Mesenchymal stem cell (in vitro differentiated cells and primary cell): Measurements from ENCODE around the gene ZBTB25.

Experiments used
- DNase-seq: peaks from one replicate; pipeline ENCODE4 v3.0.0-alpha.2; 2013
- H2AFZ ChIP-seq: one replicate; pipeline ENCODE4 v1.6.1; 2013; ENCODE audit warnings: low read depth, mild to moderate bottlenecking, control low read depth, inconsistent platforms, low read length, moderate library complexity
- H2AK5ac ChIP-seq: 2 replicates; pipeline ENCODE4 v1.6.1; 2013; ENCODE audit warnings: low read length, moderate library complexity, mild to moderate bottlenecking, inconsistent platforms; ENCODE audit not compliant: severe bottlenecking
- H2BK120ac ChIP-seq: one replicate; pipeline ENCODE4 v1.6.1; 2013; ENCODE audit warnings: low read depth, mild to moderate bottlenecking, inconsistent platforms, low read length, moderate library complexity
- H2BK12ac ChIP-seq, 2 experiments: one replicate each; pipeline ENCODE4 v1.6.1; 2013; ENCODE audit warnings: inconsistent platforms in 2 of 2, low read length in 2 of 2, mild to moderate bottlenecking in 2 of 2, moderate library complexity in 2 of 2, control low read depth in 1 of 2
- H2BK15ac ChIP-seq: one replicate; pipeline ENCODE4 v1.6.1; 2013; ENCODE audit warnings: mild to moderate bottlenecking, low read depth, inconsistent platforms; ENCODE audit not compliant: poor library complexity, severe bottlenecking
- H2BK5ac ChIP-seq: 2 replicates; pipeline ENCODE4 v1.6.1; 2013; ENCODE audit warnings: low read depth, mild to moderate bottlenecking, low read length, control low read depth, inconsistent platforms; ENCODE audit not compliant: poor library complexity, severe bottlenecking
- H3K14ac ChIP-seq, 2 experiments: one replicate each; pipeline ENCODE4 v1.6.1; 2013; ENCODE audit warnings: inconsistent platforms in 2 of 2, low read length in 2 of 2, control low read depth in 1 of 2, mild to moderate bottlenecking in 1 of 2, moderate library complexity in 1 of 2
- H3K18ac ChIP-seq, 2 experiments: one replicate each; pipeline ENCODE4 v1.6.1; 2013; ENCODE audit warnings: inconsistent platforms in 2 of 2, low read length in 2 of 2, control low read depth in 1 of 2, low read depth in 1 of 2, mild to moderate bottlenecking in 1 of 2
- H3K23ac ChIP-seq, 2 experiments: one replicate each; pipeline ENCODE4 v1.6.1; 2013; ENCODE audit warnings: inconsistent platforms in 2 of 2, low read length in 2 of 2, mild to moderate bottlenecking in 2 of 2, moderate library complexity in 2 of 2, control low read depth in 1 of 2
- H3K27ac ChIP-seq: 2 replicates; pipeline ENCODE4 v1.5.1; 2013; ENCODE audit warnings: mild to moderate bottlenecking, moderate library complexity, low read length, control low read depth, inconsistent platforms; ENCODE audit not compliant: poor library complexity, severe bottlenecking
- H3K27me3 ChIP-seq, 2 experiments: 2 replicates each; pipeline versions ENCODE4 v1.6.1 to v1.7.0; 2013; ENCODE audit warnings: low read length in 2 of 2, mild to moderate bottlenecking in 2 of 2, moderate library complexity in 2 of 2, control low read depth in 1 of 2, inconsistent platforms in 1 of 2; ENCODE audit not compliant: control insufficient read depth in 1 of 2, insufficient read depth in 1 of 2
- H3K36me3 ChIP-seq, 2 experiments: 2 replicates each; pipeline versions ENCODE4 v1.6.1 to v1.7.0; 2013; ENCODE audit warnings: low read length in 2 of 2, control low read depth in 1 of 2, inconsistent platforms in 1 of 2, low read depth in 1 of 2, mild to moderate bottlenecking in 1 of 2; ENCODE audit not compliant: insufficient read depth in 2 of 2, control insufficient read depth in 1 of 2
- H3K4ac ChIP-seq, 2 experiments: one replicate each; pipeline ENCODE4 v1.6.1; 2013; ENCODE audit warnings: inconsistent platforms in 2 of 2, low read length in 2 of 2, mild to moderate bottlenecking in 2 of 2, moderate library complexity in 2 of 2, control low read depth in 1 of 2, low read depth in 1 of 2
- H3K4me1 ChIP-seq: 2 replicates; pipeline ENCODE4 v1.6.1; 2013; ENCODE audit warnings: low read depth, low read length, control low read depth; ENCODE audit not compliant: control insufficient read depth, insufficient read depth
- H3K4me2 ChIP-seq: 2 replicates; pipeline ENCODE4 v1.6.1; 2013; ENCODE audit warnings: low read length, mild to moderate bottlenecking, inconsistent platforms; ENCODE audit not compliant: poor library complexity, severe bottlenecking
- H3K4me3 ChIP-seq, 2 experiments: 2 replicates each; pipeline versions ENCODE4 v1.5.1 to v1.7.0; 2013; ENCODE audit warnings: low read length in 2 of 2, mild to moderate bottlenecking in 2 of 2, control low read depth in 1 of 2, low read depth in 1 of 2; ENCODE audit not compliant: insufficient read depth in 1 of 2
- H3K79me1 ChIP-seq: replicated peaks from 2 replicates; pipeline ENCODE4 v1.6.1; 2013; ENCODE audit warnings: mild to moderate bottlenecking, control low read depth, low read length, inconsistent platforms; ENCODE audit not compliant: poor library complexity, severe bottlenecking
- H3K9ac ChIP-seq: 2 replicates; pipeline ENCODE4 v1.7.0; 2013; ENCODE audit warnings: mild to moderate bottlenecking, low read length, moderate library complexity
- H3K9me3 ChIP-seq: 2 replicates; pipeline ENCODE4 v1.7.0; 2013; ENCODE audit warnings: mild to moderate bottlenecking, low read length; ENCODE audit not compliant: control insufficient read depth
- H4K8ac ChIP-seq: one replicate; pipeline ENCODE4 v1.6.1; 2013; ENCODE audit warnings: inconsistent platforms, mild to moderate bottlenecking, low read length, moderate library complexity
- H4K91ac ChIP-seq: one replicate; pipeline ENCODE4 v1.6.1; 2013; ENCODE audit warnings: mild to moderate bottlenecking, low read length, inconsistent platforms
- WGBS: methylation state at CpG from one replicate; pipeline ENCODE4 v1.1.7; 2013; ENCODE audit warnings: mixed read lengths; 5-methylcytosine and 5-hydroxymethylcytosine counted together

The ZBTB25 gene

GRCh38 chr14:64549016-64549415 is 45.4 kb upstream of the ZBTB25 start:
- Histone ChIP-seq H2BK12ac (no peak overlapping the region), H3K36me3 (no peaks in the 10 kb centered on the region), H4K91ac (no peak overlapping the region), H3K27me3 (peaks cover 0 to 24% of the 10 kb centered on the region in 2 experiments), H3K9me3 (no peaks in the 10 kb centered on the region), H3K4me2 (no peak overlapping the region), H4K8ac (no peak overlapping the region), H3K18ac (no peak overlapping the region), H2BK5ac (no peak overlapping the region), H2AFZ (no peak overlapping the region), H3K14ac (no peak overlapping the region), H3K4me1 (peaks cover 6% of the 10 kb centered on the region), H3K9ac (no peak overlapping the region), H3K23ac (no peak overlapping the region), H2BK120ac (no peak overlapping the region), H2BK15ac (no peak overlapping the region), H2AK5ac (no peak overlapping the region), H3K27ac (no peak overlapping the region), H3K4me3 (no peak overlapping the region), H3K79me1 (no peaks in the 10 kb centered on the region), H3K4ac (no peak overlapping the region)
- no CpG with 5 or more reads among the region's 1 CpG for WGBS
- DNase-seq, result no peak

GRCh38 chr14:64544607-64545312 is 41.1 kb upstream of the ZBTB25 start:
- Histone ChIP-seq H3K4me3 (no peak overlapping the region), H2BK120ac (no peak overlapping the region), H3K23ac (no peak overlapping the region), H2AK5ac (no peak overlapping the region), H3K9me3 (peaks cover 8% of the 10 kb centered on the region), H3K36me3 (peaks cover 0 to 10% of the 10 kb centered on the region in 2 experiments), H4K91ac (no peak overlapping the region), H3K4me1 (peaks cover under 1% of the 10 kb centered on the region), H3K14ac (no peak overlapping the region), H3K18ac (no peak overlapping the region), H3K9ac (no peak overlapping the region), H2AFZ (no peak overlapping the region), H3K4ac (no peak overlapping the region), H4K8ac (no peak overlapping the region), H2BK12ac (no peak overlapping the region), H3K4me2 (no peak overlapping the region), H2BK5ac (no peak overlapping the region), H3K79me1 (no peaks in the 10 kb centered on the region), H3K27ac (no peak overlapping the region), H2BK15ac (no peak overlapping the region), H3K27me3 (peaks cover 0 to 33% of the 10 kb centered on the region in 2 experiments)
- peak; percentile 32 for DNase-seq
- 68% methylated on average over 4 of the region's 5 CpGs for WGBS

GRCh38 chr14:64542836-64543201 is 39.2 kb upstream of the ZBTB25 start:
- Histone ChIP-seq H4K8ac (no peak overlapping the region), H3K14ac (no peak overlapping the region), H2BK12ac (no peak overlapping the region), H3K4ac (no peak overlapping the region), H3K4me2 (no peak overlapping the region), H2BK15ac (no peak overlapping the region), H3K4me1 (peaks cover 1% of the 10 kb centered on the region), H3K23ac (no peak overlapping the region), H2AK5ac (no peak overlapping the region), H3K36me3 (peaks cover 0 to 10% of the 10 kb centered on the region in 2 experiments), H2BK5ac (no peak overlapping the region), H3K27ac (no peak overlapping the region), H2AFZ (no peak overlapping the region), H3K9me3 (peaks cover 8% of the 10 kb centered on the region), H3K4me3 (peak overlapping the region in 1 of 2 experiments; percentile 78), H3K18ac (no peak overlapping the region), H3K79me1 (no peaks in the 10 kb centered on the region), H4K91ac (no peak overlapping the region), H3K27me3 (peaks cover 0 to 28% of the 10 kb centered on the region in 2 experiments), H3K9ac (no peak overlapping the region), H2BK120ac (no peak overlapping the region)
- no peak for DNase-seq
- 96% methylated on average over 3 of the region's 4 CpGs for WGBS

- WGBS, result 97% methylated on average over 58 of the region's 61 CpGs
- Histone ChIP-seq H3K4me2 (no peak overlapping the region), H3K4me3 (peak overlapping the region; percentile 14 to 78), H3K36me3 (peaks cover 0 to 10% of the 10 kb centered on the region in 2 experiments), H2BK5ac (no peak overlapping the region), H2BK15ac (peak overlapping the region; percentile 41), H4K91ac (no peak overlapping the region), H3K14ac (no peak overlapping the region), H3K18ac (no peak overlapping the region), H3K27ac (no peak overlapping the region), H2BK120ac (no peak overlapping the region), H3K9me3 (peaks cover 8% of the 10 kb centered on the region), H2BK12ac (peak overlapping the region in 1 of 2 experiments; percentile 39), H3K9ac (no peak overlapping the region), H2AK5ac (no peak overlapping the region), H3K4ac (no peak overlapping the region), H3K27me3 (peaks cover 0 to 28% of the 10 kb centered on the region in 2 experiments), H2AFZ (no peak overlapping the region), H3K4me1 (peaks cover 3% of the 10 kb centered on the region), H3K79me1 (no peaks in the 10 kb centered on the region), H3K23ac (no peak overlapping the region), H4K8ac (no peak overlapping the region)
- no peak for DNase-seq
Measured at GRCh38 chr14:64541972-64542835, 38.6 kb upstream of the ZBTB25 start.
